Left ventricle myocardium inferior (tissue), 1 donor: ENCODE data around the gene SFXN5. TPM values are rescaled to one million over a fixed set of nuclear protein-coding genes. Genes with fewer than 3 reads are reported as not detected.

ENCODE experiments used
- DNase-seq: peaks from one replicate; pipeline ENCODE4 v3.0.0-alpha.2; 2020
- H3K27ac ChIP-seq: fragments of 200-600 bp; replicated peaks from 2 replicates; pipeline ENCODE4 v1.8.0; 2021
- H3K27me3 ChIP-seq: fragments of 200-600 bp; 2 replicates; pipeline ENCODE4 v1.8.0; 2021; ENCODE audit warnings: low read depth
- H3K36me3 ChIP-seq: fragments of 200-600 bp; 2 replicates; pipeline ENCODE4 v1.8.0; 2021
- H3K4me1 ChIP-seq: fragments of 200-600 bp; 2 replicates; pipeline ENCODE4 v1.8.0; 2021
- H3K4me3 ChIP-seq: fragments of 200-600 bp; 2 replicates; pipeline ENCODE4 v1.8.0; 2021; ENCODE audit warnings: mild to moderate bottlenecking, moderate library complexity
- H3K9me3 ChIP-seq: fragments of 200-600 bp; replicated peaks from 2 replicates; pipeline ENCODE4 v1.8.0; 2021
- intact Hi-C: fragments of 100-400 bp; cut with micrococcal nuclease; formaldehyde crosslinking; loops from one replicate; pipeline ENCODE4 v1.11.0; 2022
- total RNA-seq: library from RNA; stranded (reverse); fragmentation: NEBNext Ultra II Directional; extraction: Animal tissue kit (Norgen Biotek cat#: 25700); gene quantifications from one replicate; pipeline ENCODE4 v1.2.1, GENCODE V29; 2021
- TF ChIP-seq, protein P1 (sequence below): fragments of 200-600 bp; IDR thresholded peaks from 2 replicates; pipeline ENCODE4 v1.8.0; 2021; ENCODE audit warnings: antibody characterized with exemption, mild to moderate bottlenecking, borderline replicate concordance
- donor health status: DM: no; HTN: yes; CAD: no; lungs with severe emphysema.

SFXN5 gene
- total RNA-seq, 1 donor from 2014 or later, result 9.9 TPM

DNA sequence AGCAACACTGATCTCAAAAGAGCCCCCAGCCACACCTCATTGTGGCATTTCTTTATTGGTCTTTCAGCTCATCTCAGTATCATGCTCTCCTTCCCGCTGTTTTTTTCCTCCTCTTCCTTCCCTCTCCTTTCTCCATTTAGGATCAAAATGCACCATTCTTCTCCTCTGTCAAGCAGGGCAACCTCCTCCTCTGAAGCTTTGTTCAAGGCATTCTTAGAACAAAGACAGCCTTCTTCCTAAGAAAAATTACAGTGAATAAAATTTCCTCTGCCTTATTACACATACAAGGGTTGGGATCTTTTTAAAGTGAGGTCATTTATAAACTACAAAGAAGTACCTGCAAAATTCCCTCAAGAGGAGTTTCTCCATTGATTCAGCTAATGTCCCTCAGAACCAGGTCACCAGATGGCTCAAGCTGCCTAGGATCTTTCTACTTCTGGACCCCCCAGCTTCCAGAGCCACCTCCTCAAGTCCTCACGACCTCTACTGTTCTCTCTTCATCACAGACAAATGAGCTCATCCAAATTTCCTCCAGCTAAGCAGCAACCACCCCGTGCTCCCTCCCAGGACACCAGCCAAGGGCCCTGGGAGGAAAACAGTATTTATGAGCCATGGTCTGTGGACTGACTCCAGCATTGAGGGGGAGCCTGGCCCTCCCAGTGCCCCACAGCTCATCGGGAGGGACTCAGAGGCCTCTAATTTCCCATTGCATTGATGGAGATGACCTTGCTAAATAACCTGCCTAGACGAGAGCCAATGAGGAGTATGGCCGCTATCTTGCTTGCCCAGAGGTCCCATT is 18.0 kb downstream of the SFXN5 start:
- H3K4me1 ChIP-seq, result peaks cover 5% of the 10 kb centered on the region
- no peaks in the 10 kb centered on the region for H3K27me3 ChIP-seq
- H3K27ac ChIP-seq, result no peak overlapping the region
- H3K4me3 ChIP-seq, result no peak overlapping the region
- TF ChIP-seq, protein P1, sequence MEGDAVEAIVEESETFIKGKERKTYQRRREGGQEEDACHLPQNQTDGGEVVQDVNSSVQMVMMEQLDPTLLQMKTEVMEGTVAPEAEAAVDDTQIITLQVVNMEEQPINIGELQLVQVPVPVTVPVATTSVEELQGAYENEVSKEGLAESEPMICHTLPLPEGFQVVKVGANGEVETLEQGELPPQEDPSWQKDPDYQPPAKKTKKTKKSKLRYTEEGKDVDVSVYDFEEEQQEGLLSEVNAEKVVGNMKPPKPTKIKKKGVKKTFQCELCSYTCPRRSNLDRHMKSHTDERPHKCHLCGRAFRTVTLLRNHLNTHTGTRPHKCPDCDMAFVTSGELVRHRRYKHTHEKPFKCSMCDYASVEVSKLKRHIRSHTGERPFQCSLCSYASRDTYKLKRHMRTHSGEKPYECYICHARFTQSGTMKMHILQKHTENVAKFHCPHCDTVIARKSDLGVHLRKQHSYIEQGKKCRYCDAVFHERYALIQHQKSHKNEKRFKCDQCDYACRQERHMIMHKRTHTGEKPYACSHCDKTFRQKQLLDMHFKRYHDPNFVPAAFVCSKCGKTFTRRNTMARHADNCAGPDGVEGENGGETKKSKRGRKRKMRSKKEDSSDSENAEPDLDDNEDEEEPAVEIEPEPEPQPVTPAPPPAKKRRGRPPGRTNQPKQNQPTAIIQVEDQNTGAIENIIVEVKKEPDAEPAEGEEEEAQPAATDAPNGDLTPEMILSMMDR, result no peak
- no peak for DNase-seq
- intact Hi-C loops, result no loop called here
- peaks cover 14% of the 10 kb centered on the region for H3K9me3 ChIP-seq
- peaks cover 28% of the 10 kb centered on the region for H3K36me3 ChIP-seq

DNA sequence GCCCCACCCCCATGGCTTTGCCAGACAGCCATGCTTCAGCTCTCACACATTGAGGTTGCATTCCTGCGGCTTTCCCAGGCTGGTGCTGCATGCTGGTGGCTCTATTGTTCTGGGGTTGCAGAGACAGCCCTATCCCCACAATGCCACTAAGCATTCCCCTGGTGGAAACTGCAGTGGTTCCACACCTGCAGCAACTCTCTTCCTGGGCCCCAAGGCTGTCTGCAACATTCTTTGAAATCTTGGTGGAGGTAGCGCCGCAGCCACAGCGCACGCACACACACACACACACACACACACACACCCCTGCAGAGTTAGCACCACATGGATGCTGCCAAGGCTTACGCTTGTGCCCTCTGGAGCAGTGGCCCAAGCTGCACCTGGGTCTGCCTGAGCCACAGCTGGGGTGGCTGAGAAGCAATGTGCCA is 21.4 kb downstream of the SFXN5 start:
- intact Hi-C loops, result no loop called here
- TF ChIP-seq, protein P1, result no peak

DNA sequence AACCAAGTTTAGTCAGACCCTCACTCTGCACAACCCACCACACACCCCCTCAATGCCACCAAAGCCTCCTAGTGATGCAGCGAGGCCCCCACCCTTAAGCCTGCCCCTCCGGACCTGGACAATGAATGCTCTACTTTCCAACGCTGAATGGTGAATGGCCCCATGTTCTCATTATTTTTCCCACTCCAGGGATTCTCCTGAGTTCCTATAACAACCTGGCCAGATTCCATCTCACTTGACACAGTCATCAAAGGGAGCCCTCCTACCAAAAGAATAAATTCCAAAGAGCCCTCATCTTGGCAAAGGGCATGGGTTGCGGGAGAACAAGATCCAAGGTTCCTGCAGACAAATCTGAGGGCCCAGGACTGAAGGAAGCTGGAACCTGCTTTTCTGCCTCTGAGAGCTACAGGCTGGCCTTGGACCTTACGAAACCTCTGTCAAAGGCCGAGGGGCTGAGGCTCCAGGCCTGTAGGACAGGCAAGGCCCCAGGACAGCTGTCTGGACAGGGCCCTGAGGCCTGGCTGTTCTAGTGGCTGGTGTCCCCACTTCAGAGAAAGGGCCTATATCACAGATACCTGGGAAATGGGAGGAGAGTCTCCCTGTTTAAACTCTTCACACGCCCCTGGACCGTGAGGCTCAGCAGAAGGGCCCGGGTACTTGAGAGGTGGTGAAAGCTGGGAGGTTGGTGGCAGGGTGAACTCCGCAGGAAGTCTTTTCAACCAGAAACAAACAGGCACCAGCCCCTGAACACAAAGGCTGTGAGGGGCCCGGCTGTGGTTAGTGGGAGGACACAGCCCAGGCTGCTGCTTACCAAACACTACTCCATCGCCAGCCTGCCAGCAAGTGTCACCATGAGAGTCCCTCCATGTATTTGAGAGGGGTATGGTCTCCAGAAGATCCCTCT is 27.3 kb downstream of the SFXN5 start:
- TF ChIP-seq, protein P1, result no peak
- DNase-seq, result no peak
- Histone ChIP-seq H3K4me3 (no peak overlapping the region), H3K27me3 (no peaks in the 10 kb centered on the region), H3K27ac (no peak overlapping the region), H3K36me3 (peaks cover 19% of the 10 kb centered on the region), H3K4me1 (no peaks in the 10 kb centered on the region), H3K9me3 (no peaks in the 10 kb centered on the region)
- intact Hi-C loops, result no loop called here

More for the DNA sequence above, 21.4 kb downstream of the SFXN5 start:
- H3K27me3 ChIP-seq, result no peaks in the 10 kb centered on the region
- no peak overlapping the region for H3K4me3 ChIP-seq
- no peaks in the 10 kb centered on the region for H3K9me3 ChIP-seq
- H3K4me1 ChIP-seq, result peaks cover 5% of the 10 kb centered on the region
- no peak for DNase-seq
- no peak overlapping the region for H3K27ac ChIP-seq
- H3K36me3 ChIP-seq, result no peaks in the 10 kb centered on the region

DNA sequence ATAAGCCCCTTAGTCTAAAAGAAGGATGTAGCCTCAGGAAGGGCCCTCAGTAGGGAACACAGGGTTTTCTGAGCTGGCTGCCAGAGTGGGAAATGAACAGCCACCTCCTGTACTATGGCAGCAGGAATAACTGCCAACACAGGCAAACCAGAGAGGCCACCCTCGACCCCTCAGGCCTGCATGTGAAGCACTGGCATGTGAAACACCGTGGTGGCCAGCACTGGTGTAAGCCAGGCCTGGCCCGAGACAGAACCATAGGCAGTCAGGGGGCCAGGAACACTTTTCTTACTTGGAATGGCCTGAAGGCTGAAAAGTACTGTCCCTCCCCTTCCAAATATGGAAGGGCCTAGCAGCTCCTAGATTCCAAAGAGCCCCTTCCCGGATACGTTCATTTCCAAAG is 28.2 kb downstream of the SFXN5 start:
- intact Hi-C loops, result no loop called here
- no peak for DNase-seq

DNA sequence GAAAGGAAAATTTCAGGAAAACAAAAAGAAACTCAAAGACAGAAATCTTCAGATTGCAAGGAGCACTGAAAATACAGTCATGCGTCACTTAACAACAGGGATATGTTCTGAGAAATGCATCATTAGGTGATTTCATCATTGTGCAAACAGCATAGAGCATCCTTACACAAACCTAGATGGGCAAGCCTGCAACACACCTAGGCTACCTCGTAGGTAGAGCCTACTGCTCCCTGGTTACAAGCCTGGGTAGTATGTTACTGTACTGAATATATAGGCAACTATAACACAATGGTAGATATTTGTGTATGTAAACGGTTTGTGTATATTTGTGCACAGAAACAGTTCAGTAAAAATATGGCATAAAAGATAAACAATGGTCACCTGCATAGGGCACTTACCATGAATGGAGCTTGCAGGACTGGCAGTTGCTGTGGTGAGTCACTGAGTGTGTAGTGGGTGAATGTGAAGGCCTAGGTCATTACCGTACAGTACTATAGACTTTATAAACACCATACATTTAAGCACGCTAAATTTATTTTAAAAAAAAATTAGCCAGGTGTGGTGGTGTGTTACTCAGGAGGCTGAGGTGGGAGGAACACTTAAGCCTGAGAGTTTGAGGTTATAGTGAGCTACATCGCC is 33.4 kb downstream of the SFXN5 start:
- TF ChIP-seq, protein P1, result no peak
- Histone ChIP-seq H3K4me1 (peaks cover 3% of the 10 kb centered on the region), H3K9me3 (no peaks in the 10 kb centered on the region), H3K27me3 (no peaks in the 10 kb centered on the region), H3K36me3 (peaks cover 27% of the 10 kb centered on the region), H3K27ac (no peak overlapping the region), H3K4me3 (no peak overlapping the region)
- intact Hi-C loops, result no loop called here
- DNase-seq, result no peak

More for the DNA sequence above, 28.2 kb downstream of the SFXN5 start:
- Histone ChIP-seq H3K4me1 (no peaks in the 10 kb centered on the region), H3K4me3 (no peak overlapping the region), H3K9me3 (no peaks in the 10 kb centered on the region), H3K36me3 (peaks cover 21% of the 10 kb centered on the region), H3K27me3 (no peaks in the 10 kb centered on the region), H3K27ac (no peak overlapping the region)
- TF ChIP-seq, protein P1, result no peak
